Natural killer cell (primary cell): ENCODE results near the gene SMIM5. TPM values are rescaled to one million over a fixed set of nuclear protein-coding genes. Genes with fewer than 3 reads are reported as not detected.

Experiments
- ATAC-seq, 3 donors: fragments of 150-1000 bp in 2 of 3; fragments of 200-7000 bp in 1 of 3; cut with Tn5 transposase; 1 replicate in 1 of 3; 2 replicates in 2 of 3; pipeline ENCODE4 v1.10.0; 2021; ENCODE audit warnings: mild to moderate bottlenecking in 2 of 3, moderate library complexity in 2 of 3
- DNase-seq, 2 donors: peaks; one replicate each; pipeline versions ENCODE4 v3.0.0 to v3.0.0-alpha.2; 2013 to 2021; ENCODE audit warnings: mixed read lengths in 1 of 2
- H3K27ac ChIP-seq: one replicate; pipeline ENCODE4 v1.5.1; 2013; ENCODE audit warnings: mild to moderate bottlenecking, low read length
- H3K27me3 ChIP-seq: one replicate; pipeline ENCODE4 v1.6.1; 2013; ENCODE audit warnings: low read length; ENCODE audit not compliant: control insufficient read depth, insufficient read depth
- H3K36me3 ChIP-seq: one replicate; pipeline ENCODE4 v1.6.1; 2013; ENCODE audit warnings: low read length; ENCODE audit not compliant: control insufficient read depth, insufficient read depth
- H3K4me1 ChIP-seq: one replicate; pipeline ENCODE4 v1.6.1; 2013; ENCODE audit warnings: low read length; ENCODE audit not compliant: control insufficient read depth, insufficient read depth
- H3K4me3 ChIP-seq: one replicate; pipeline ENCODE4 v1.5.1; 2013; ENCODE audit warnings: low read length
- H3K9me3 ChIP-seq: one replicate; pipeline ENCODE4 v1.6.1; 2013; ENCODE audit warnings: low read length; ENCODE audit not compliant: control insufficient read depth, insufficient read depth
- H3K27ac Mint-ChIP-seq, 2 donors: one replicate each; pipeline ENCODE4 v1.8.0; 2022; ENCODE audit warnings: mild to moderate bottlenecking in 2 of 2, mixed read lengths in 2 of 2, moderate library complexity in 1 of 2
- H3K27me3 Mint-ChIP-seq, 2 donors: one replicate each; pipeline ENCODE4 v1.8.0; 2022; ENCODE audit warnings: low read depth in 2 of 2, mixed read lengths in 2 of 2
- H3K36me3 Mint-ChIP-seq: one replicate; pipeline ENCODE4 v1.8.0; 2022; ENCODE audit warnings: mixed read lengths
- H3K4me1 Mint-ChIP-seq, 2 donors: one replicate each; pipeline ENCODE4 v1.8.0; 2022; ENCODE audit warnings: mixed read lengths in 2 of 2
- H3K4me3 Mint-ChIP-seq: one replicate; pipeline ENCODE4 v1.8.0; 2022; ENCODE audit warnings: mild to moderate bottlenecking, moderate library complexity, mixed read lengths
- H3K9me3 Mint-ChIP-seq, 2 donors: one replicate each; pipeline ENCODE4 v1.8.0; 2022; ENCODE audit warnings: mixed read lengths in 2 of 2
- CTCF ChIP-seq: fragments of 200-600 bp; IDR thresholded peaks from one replicate; pipeline ENCODE4 v1.8.0; 2022; ENCODE audit warnings: antibody characterized with exemption
- WGBS: methylation state at CpG from one replicate; pipeline ENCODE4 v1.1.7; 2013; ENCODE audit warnings: missing lambda C conversion rate; ENCODE audit not compliant: insufficient coverage; 5-methylcytosine and 5-hydroxymethylcytosine counted together
- intact Hi-C: fragments of 100-400 bp; cut with micrococcal nuclease; formaldehyde crosslinking; loops from one replicate; pipeline ENCODE4 v1.14.2; 2022
- total RNA-seq, 4 donors: library from RNA; stranded (reverse); fragments of 120-200 nt in 1 of 4; gene quantifications; one replicate each; pipeline versions ENCODE4 v1.2.3 to v1.2.4, GENCODE V29; 2013 to 2022

The SMIM5 gene
- total RNA-seq, 3 donors from 2014 or later (not counting 1 experiment from before 2014, with no cell fraction given): 0.95 to 2.0 (median 1.5) TPM

GRCh38 chr17:75619506-75620431 lies 13.5 kb upstream of the SMIM5 start:
- H3K27ac Mint-ChIP-seq: no peak overlapping the region
- TF ChIP-seq CTCF: no peak
- intact Hi-C loops: no loop called here
- ATAC-seq: no peak
- Histone ChIP-seq H3K4me3 (no peak overlapping the region), H3K36me3 (peaks cover 57% of the 10 kb centered on the region), H3K9me3 (no peaks in the 10 kb centered on the region), H3K27me3 (no peaks in the 10 kb centered on the region), H3K4me1 (peaks cover 7% of the 10 kb centered on the region), H3K27ac (no peak overlapping the region)
- no peaks in the 10 kb centered on the region for H3K27me3 Mint-ChIP-seq
- no peaks in the 10 kb centered on the region for H3K4me1 Mint-ChIP-seq
- no peaks in the 10 kb centered on the region for H3K36me3 Mint-ChIP-seq
- no peak overlapping the region for H3K4me3 Mint-ChIP-seq
- WGBS: 93% methylated on average over 36 of the region's 36 CpGs
- H3K9me3 Mint-ChIP-seq: no peaks in the 10 kb centered on the region
- peak in 1 of 2 donors; percentile 27 for DNase-seq

GRCh38 chr17:75621489-75621888 lies 11.7 kb upstream of the SMIM5 start:
- TF ChIP-seq CTCF: no peak
- no peak overlapping the region for H3K27ac ChIP-seq
- Mint-ChIP-seq H3K9me3 (no peaks in the 10 kb centered on the region), H3K36me3 (no peaks in the 10 kb centered on the region), H3K4me1 (no peaks in the 10 kb centered on the region), H3K27ac (no peak overlapping the region), H3K4me3 (no peak overlapping the region), H3K27me3 (no peaks in the 10 kb centered on the region)
- no peak for ATAC-seq
- intact Hi-C loops: no loop called here
- DNase-seq: no peak
- no peak overlapping the region for H3K4me3 ChIP-seq
- no peaks in the 10 kb centered on the region for H3K27me3 ChIP-seq
- no peaks in the 10 kb centered on the region for H3K9me3 ChIP-seq
- H3K4me1 ChIP-seq: peaks cover 1% of the 10 kb centered on the region
- H3K36me3 ChIP-seq: peaks cover 55% of the 10 kb centered on the region
- 100% methylated on average over 4 of the region's 4 CpGs for WGBS

- Mint-ChIP-seq H3K4me1 (no peaks in the 10 kb centered on the region), H3K9me3 (no peaks in the 10 kb centered on the region), H3K27me3 (no peaks in the 10 kb centered on the region), H3K4me3 (no peak overlapping the region), H3K36me3 (no peaks in the 10 kb centered on the region), H3K27ac (peak overlapping the region; percentile 0 to 25)
- ATAC-seq (no peak), DNase-seq (no peak)
- no peak for TF ChIP-seq CTCF
- H3K27ac ChIP-seq: no peak overlapping the region
- H3K27me3 ChIP-seq: no peaks in the 10 kb centered on the region
- H3K9me3 ChIP-seq: no peaks in the 10 kb centered on the region
- H3K4me3 ChIP-seq: no peak overlapping the region
- no peaks in the 10 kb centered on the region for H3K4me1 ChIP-seq
- 95% methylated on average over 8 of the region's 8 CpGs for WGBS
- peaks cover 55% of the 10 kb centered on the region for H3K36me3 ChIP-seq
- intact Hi-C loops: no loop called here
These were observed 11.2 kb upstream of the SMIM5 start for GRCh38 chr17:75622076-75622475.
